Suppressor macrophage (primary cell): ENCODE results near the gene ECHDC3.
"Not testable (repeated sequence)": the region's sequence is repeated elsewhere in the genome, so short reads cannot be mapped to it uniquely, and the experiment has no call there.

Experiments
- DNase-seq, 4 experiments: peaks; one replicate each; pipeline ENCODE4 v3.0.0-alpha.2; 2020 to 2022

The ECHDC3 gene

GRCh38 chr10:11715815-11716494 lies 26.2 kb upstream of the ECHDC3 start:
- DNase-seq, result no peak

- DNase-seq, result peak in 2 of 4 experiments; percentile 13 to 15
Measured at GRCh38 chr10:11716686-11717085, 25.5 kb upstream of the ECHDC3 start.

- peak; percentile 28 to 59 (median 40) for DNase-seq
Measured at GRCh38 chr10:11719496-11720259, 22.5 kb upstream of the ECHDC3 start.

- DNase-seq, result peak; percentile 91 to 97 (median 92)
Measured at GRCh38 chr10:11720260-11720741, 21.9 kb upstream of the ECHDC3 start.

GRCh38 chr10:11721806-11722205 lies 20.4 kb upstream of the ECHDC3 start:
- DNase-seq, result peak; percentile 35 to 74 (median 52)

GRCh38 chr10:11723359-11723758 lies 18.8 kb upstream of the ECHDC3 start:
- DNase-seq, result no peak

GRCh38 chr10:11724938-11725776 lies 17.0 kb upstream of the ECHDC3 start:
- peak; percentile 62 to 80 (median 67) for DNase-seq

GRCh38 chr10:11725912-11726311 lies 16.3 kb upstream of the ECHDC3 start:
- DNase-seq, result no peak

GRCh38 chr10:11727563-11727962 lies 14.6 kb upstream of the ECHDC3 start:
- DNase-seq, result no peak

GRCh38 chr10:11728353-11728752 lies 13.8 kb upstream of the ECHDC3 start:
- no peak for DNase-seq

GRCh38 chr10:11729790-11730315 lies 12.3 kb upstream of the ECHDC3 start:
- DNase-seq, result no peak

- no peak for DNase-seq
Measured at GRCh38 chr10:11730779-11731178, 11.4 kb upstream of the ECHDC3 start.

- DNase-seq, result not testable (repeated sequence)
Measured at GRCh38 chr10:11736767-11737166, 5.4 kb upstream of the ECHDC3 start.

- DNase-seq, result not testable (repeated sequence)
Measured at GRCh38 chr10:11737258-11738032, 4.7 kb upstream of the ECHDC3 start.

GRCh38 chr10:11740907-11741306 lies 1.3 kb upstream of the ECHDC3 start:
- no peak for DNase-seq

- no peak for DNase-seq
Measured at GRCh38 chr10:11741608-11742007, 574 bp upstream of the ECHDC3 start.

- DNase-seq, result peak in 1 of 4 experiments; percentile 30
Measured at GRCh38 chr10:11742779-11743298, 657 bp downstream of the ECHDC3 start.

GRCh38 chr10:11743461-11744338 lies 1.5 kb downstream of the ECHDC3 start:
- no peak for DNase-seq

- DNase-seq, result no peak
Measured at GRCh38 chr10:11745045-11745444, 2.9 kb downstream of the ECHDC3 start.

- DNase-seq, result peak; percentile 62 to 79 (median 70)
Measured at GRCh38 chr10:11746883-11747539, 4.8 kb downstream of the ECHDC3 start.
